GM12865 (cell line): Measurements from ENCODE around the gene WNT5A.

Experiments used
- DNase-seq: peaks from one replicate; pipeline ENCODE4 v3.0.0; 2010; ENCODE audit warnings: low read depth
- H3K4me3 ChIP-seq: 2 replicates; pipeline ENCODE4 v1.5.1; 2011; ENCODE audit warnings: mild to moderate bottlenecking, low read depth, low read length, control low read depth
- CTCF ChIP-seq: IDR thresholded peaks from 2 replicates; pipeline ENCODE4 v1.5.1; 2011; ENCODE audit warnings: low read length, control low read depth, low read depth, inconsistent platforms; ENCODE audit not compliant: insufficient read depth; ENCODE audit errors: missing control alignments

Gene WNT5A

GRCh38 chr3:55423782-55424181, 63.3 kb downstream of the WNT5A start:
- TF ChIP-seq CTCF = no peak
- no peak overlapping the region for H3K4me3 ChIP-seq
- DNase-seq = no peak

- no peak for TF ChIP-seq CTCF
- no peak overlapping the region for H3K4me3 ChIP-seq
- DNase-seq = no peak
Measured at GRCh38 chr3:55417211-55417610, 69.9 kb downstream of the WNT5A start.

GRCh38 chr3:55416331-55416821, 70.7 kb downstream of the WNT5A start:
- no peak overlapping the region for H3K4me3 ChIP-seq
- no peak for DNase-seq
- no peak for TF ChIP-seq CTCF
